MCF 10A (cell line): ENCODE data around the gene GSTCD. TPM values are rescaled to one million over a fixed set of nuclear protein-coding genes. Genes with fewer than 3 reads are reported as not detected.

Experiments used
- BruUV-seq: library from RNA; stranded (reverse); fragments of 400-500 nt; replicated peaks from 2 replicates; lab custom pipeline; 2021; lab: Mats Ljungman, UMichigan
- CTCF ChIA-PET: fragments of 300-600 bp; sonication (Branson Sonifier 250); formaldehyde crosslinking; extraction: SDS; loops from one replicate; lab custom pipeline; 2021; ENCODE audit warnings: antibody characterized with exemption, inconsistent platforms; lab: Yijun Ruan, JAX
- POLR2A ChIA-PET: fragments of 300-600, 350-650 bp; sonication (Branson Sonifier 250); formaldehyde crosslinking; extraction: SDS; loops from one replicate; lab custom pipeline; 2020; ENCODE audit warnings: antibody characterized with exemption, inconsistent platforms; lab: Yijun Ruan, JAX
- DNase-seq: peaks from one replicate; pipeline ENCODE4 v3.0.0-alpha.2; 2018; ENCODE audit not compliant: unreplicated experiment
- H3K27ac Mint-ChIP-seq: one replicate; pipeline ENCODE4 v1.8.0; 2022; ENCODE audit warnings: mild to moderate bottlenecking, low read depth, mixed read lengths; ENCODE audit not compliant: unreplicated experiment
- H3K27me3 Mint-ChIP-seq: one replicate; pipeline ENCODE4 v1.8.0; 2022; ENCODE audit warnings: mixed read lengths; ENCODE audit not compliant: insufficient read depth, unreplicated experiment
- H3K36me3 Mint-ChIP-seq: one replicate; pipeline ENCODE4 v1.8.0; 2022; ENCODE audit warnings: mild to moderate bottlenecking, moderate library complexity, mixed read lengths; ENCODE audit not compliant: insufficient read depth, unreplicated experiment
- H3K4me1 Mint-ChIP-seq: one replicate; pipeline ENCODE4 v1.8.0; 2022; ENCODE audit warnings: mixed read lengths; ENCODE audit not compliant: insufficient read depth, unreplicated experiment
- H3K4me3 Mint-ChIP-seq: one replicate; pipeline ENCODE4 v1.8.0; 2022; ENCODE audit warnings: mild to moderate bottlenecking, moderate library complexity, mixed read lengths; ENCODE audit not compliant: unreplicated experiment
- H3K9me3 Mint-ChIP-seq: one replicate; pipeline ENCODE4 v1.8.0; 2022; ENCODE audit warnings: mixed read lengths; ENCODE audit not compliant: unreplicated experiment
- CTCF ChIP-seq: fragments of 200-600 bp; IDR thresholded peaks from one replicate; pipeline ENCODE4 v1.8.0; 2022; ENCODE audit warnings: antibody characterized with exemption, mild to moderate bottlenecking; ENCODE audit not compliant: unreplicated experiment
- intact Hi-C: fragments of 100-400 bp; cut with micrococcal nuclease; formaldehyde crosslinking; loops from 2 replicates; pipeline ENCODE4 v1.14.1; 2022
- total RNA-seq: library from RNA; stranded (reverse); gene quantifications from 2 replicates; pipeline ENCODE4 v1.2.3, GENCODE V29; 2022

GSTCD gene
- total RNA-seq, 1 experiment from 2014 or later, result 16.3 TPM

GRCh38 chr4:105780176-105780575, 71.6 kb downstream of the GSTCD start:
- intact Hi-C loops, result no loop called here
- Mint-ChIP-seq H3K9me3 (no peaks in the 10 kb centered on the region), H3K4me1 (no peaks in the 10 kb centered on the region), H3K4me3 (no peak overlapping the region), H3K36me3 (no peaks in the 10 kb centered on the region), H3K27me3 (no peaks in the 10 kb centered on the region), H3K27ac (no peak overlapping the region)
- TF ChIP-seq CTCF, result no peak
- ChIA-PET CTCF (interaction anchor here (0.6 to 1.1 kb wide), 2 partner anchors 8 to 326 kb away, joined by 3 read pairs; no protein-coding TSS in a partner anchor), POLR2A (no interaction called here)
- DNase-seq, result no peak
- no TSS peak for BruUV-seq

GRCh38 chr4:105784761-105785160, 76.2 kb downstream of the GSTCD start:
- ChIA-PET POLR2A (no interaction called here), CTCF (no interaction called here)
- no peaks in the 10 kb centered on the region for H3K27me3 Mint-ChIP-seq
- no TSS peak for BruUV-seq
- DNase-seq, result no peak
- H3K36me3 Mint-ChIP-seq, result no peaks in the 10 kb centered on the region
- intact Hi-C loops, result no loop called here
- no peak overlapping the region for H3K4me3 Mint-ChIP-seq
- no peak overlapping the region for H3K27ac Mint-ChIP-seq
- H3K4me1 Mint-ChIP-seq, result no peaks in the 10 kb centered on the region
- no peaks in the 10 kb centered on the region for H3K9me3 Mint-ChIP-seq
- no peak for TF ChIP-seq CTCF

GRCh38 chr4:105785792-105786191, 77.2 kb downstream of the GSTCD start:
- H3K27me3 Mint-ChIP-seq, result no peaks in the 10 kb centered on the region
- no peak for TF ChIP-seq CTCF
- no peaks in the 10 kb centered on the region for H3K4me1 Mint-ChIP-seq
- H3K4me3 Mint-ChIP-seq, result no peak overlapping the region
- H3K27ac Mint-ChIP-seq, result no peak overlapping the region
- intact Hi-C loops, result no loop called here
- no peaks in the 10 kb centered on the region for H3K36me3 Mint-ChIP-seq
- DNase-seq, result no peak
- ChIA-PET POLR2A (no interaction called here), CTCF (no interaction called here)
- BruUV-seq, result no TSS peak
- H3K9me3 Mint-ChIP-seq, result no peaks in the 10 kb centered on the region

- Mint-ChIP-seq H3K36me3 (no peaks in the 10 kb centered on the region), H3K4me3 (no peak overlapping the region), H3K27me3 (no peaks in the 10 kb centered on the region), H3K4me1 (no peaks in the 10 kb centered on the region), H3K27ac (no peak overlapping the region), H3K9me3 (no peaks in the 10 kb centered on the region)
- ChIA-PET CTCF (no interaction called here), POLR2A (no interaction called here)
- intact Hi-C loops, result no loop called here
- no peak for DNase-seq
- no peak for TF ChIP-seq CTCF
- BruUV-seq, result no TSS peak
These were observed 78.2 kb downstream of the GSTCD start for GRCh38 chr4:105786748-105787147.
